ENCODE results near the gene GPD1.
"Not testable (repeated sequence)": the region's sequence is repeated elsewhere in the genome, so short reads cannot be mapped to it uniquely, and the experiment has no call there.

The GPD1 gene

GRCh38 chr12:50072198-50072907, 31.5 kb upstream of the GPD1 start:
- in situ Hi-C loops (cut with MboI; ENCODE audit: low sequenced_read_pairs) = loop anchor here (10.0 to 25.0 kb wide), 2 partner anchors 102 to 110 kb away; partner anchors contain the start of genes AQP2, AQP5 and AQP6

GRCh38 chr12:50073206-50073605, 30.6 kb upstream of the GPD1 start:
- in situ Hi-C loops (cut with MboI; ENCODE audit: low sequenced_read_pairs) = loop anchor here (10.0 to 25.0 kb wide), 2 partner anchors 102 to 111 kb away; partner anchors contain the start of genes AQP2, AQP5 and AQP6

GRCh38 chr12:50073712-50074111, 30.1 kb upstream of the GPD1 start:
- in situ Hi-C loops (cut with MboI; ENCODE audit: low sequenced_read_pairs) = loop anchor here (10.0 to 25.0 kb wide), 2 partner anchors 101 to 111 kb away; partner anchors contain the start of genes AQP2, AQP5 and AQP6

GRCh38 chr12:50074936-50075807, 28.6 kb upstream of the GPD1 start:
- in situ Hi-C loops (cut with MboI; ENCODE audit: low sequenced_read_pairs) = loop anchor here (10.0 to 25.0 kb wide), 2 partner anchors 100 to 113 kb away; partner anchors contain the start of genes AQP2, AQP5 and AQP6

GRCh38 chr12:50075808-50076170, 28.0 kb upstream of the GPD1 start:
- in situ Hi-C loops (cut with MboI; ENCODE audit: low sequenced_read_pairs) = loop anchor here (10.0 kb wide), 1 partner anchor 99 kb away; no protein-coding TSS in a partner anchor

- in situ Hi-C loops (cut with MboI; ENCODE audit: low sequenced_read_pairs) = loop anchor here (10.0 kb wide), 1 partner anchor 98 kb away; no protein-coding TSS in a partner anchor
Measured at GRCh38 chr12:50077099-50077498, 26.7 kb upstream of the GPD1 start.

GRCh38 chr12:50078281-50078680, 25.5 kb upstream of the GPD1 start:
- in situ Hi-C loops (cut with MboI; ENCODE audit: low sequenced_read_pairs) = loop anchor here (10.0 kb wide), 1 partner anchor 97 kb away; no protein-coding TSS in a partner anchor

- in situ Hi-C loops (cut with MboI; ENCODE audit: low sequenced_read_pairs) = loop anchor here (10.0 kb wide), 1 partner anchor 95 kb away; no protein-coding TSS in a partner anchor
Measured at GRCh38 chr12:50079771-50080170, 24.0 kb upstream of the GPD1 start.

GRCh38 chr12:50081096-50081808, 22.6 kb upstream of the GPD1 start:
- in situ Hi-C loops (cut with MboI; ENCODE audit: low sequenced_read_pairs) = no loop called here

GRCh38 chr12:50082644-50083043, 21.2 kb upstream of the GPD1 start:
- in situ Hi-C loops (cut with MboI; ENCODE audit: low sequenced_read_pairs) = no loop called here

GRCh38 chr12:50083301-50083700, 20.5 kb upstream of the GPD1 start:
- in situ Hi-C loops (cut with MboI; ENCODE audit: low sequenced_read_pairs) = no loop called here

- in situ Hi-C loops (cut with MboI; ENCODE audit: low sequenced_read_pairs) = not testable (repeated sequence)
Measured at GRCh38 chr12:50084409-50084774, 19.4 kb upstream of the GPD1 start.

GRCh38 chr12:50084775-50085614, 18.8 kb upstream of the GPD1 start, which contains the start of gene SMARCD1:
TSS of gene SMARCD1 (plus strand) at chr12:50085342. CDS start at chr12:50085370, 28 bp downstream.
- in situ Hi-C loops (cut with MboI; ENCODE audit: low sequenced_read_pairs) = no loop called here

GRCh38 chr12:50085615-50086072, 18.2 kb upstream of the GPD1 start:
- in situ Hi-C loops (cut with MboI; ENCODE audit: low sequenced_read_pairs) = no loop called here

- in situ Hi-C loops (cut with MboI; ENCODE audit: low sequenced_read_pairs) = no loop called here
Measured at GRCh38 chr12:50086148-50086547, 17.7 kb upstream of the GPD1 start.

GRCh38 chr12:50087151-50087550, 16.7 kb upstream of the GPD1 start:
- in situ Hi-C loops (cut with MboI; ENCODE audit: low sequenced_read_pairs) = no loop called here

GRCh38 chr12:50087995-50088394, 15.8 kb upstream of the GPD1 start:
- in situ Hi-C loops (cut with MboI; ENCODE audit: low sequenced_read_pairs) = no loop called here

- in situ Hi-C loops (cut with MboI; ENCODE audit: low sequenced_read_pairs) = no loop called here
Measured at GRCh38 chr12:50088577-50089335, 15.1 kb upstream of the GPD1 start.

- in situ Hi-C loops (cut with MboI; ENCODE audit: low sequenced_read_pairs) = no loop called here
Measured at GRCh38 chr12:50089730-50090129, 14.1 kb upstream of the GPD1 start.
